ENCODE measurements around the gene GDF10. TPM values are rescaled to one million over a fixed set of nuclear protein-coding genes. Genes with fewer than 3 reads are reported as not detected.

Gene GDF10
- total RNA-seq, 1 experiment from 2014 or later = not detected

DNA sequence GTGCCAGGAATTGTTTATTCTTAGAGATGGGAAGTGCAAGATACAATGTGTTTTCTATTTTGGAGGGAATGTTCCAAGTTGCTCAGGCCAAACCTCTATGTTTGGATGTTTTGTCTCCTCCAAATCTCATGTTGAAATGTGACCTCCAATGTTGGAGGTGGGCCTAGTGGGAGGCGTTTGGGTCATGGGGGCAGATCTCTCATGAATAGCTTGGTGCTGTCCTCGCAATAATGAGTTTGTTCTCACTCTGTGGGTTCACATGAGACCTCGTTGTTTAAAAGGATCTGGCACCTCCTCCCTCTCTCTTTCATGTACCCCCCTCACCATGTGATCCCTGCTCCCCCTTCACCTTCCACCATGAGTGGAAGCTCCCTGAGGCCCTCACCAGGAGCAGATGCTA, 8.3 kb upstream of the GDF10 start:
- H3K27me3 ChIP-seq (ENCODE audit: low read length) = peaks cover 39% of the 10 kb centered on the region
- ChIA-PET POLR2A (ENCODE audit: unreplicated experiment) (no interaction called here), CTCF (no interaction called here)
- H3F3A ChIP-seq (ENCODE audit: low read length, unreplicated experiment) = no peaks in the 10 kb centered on the region
- no peaks in the 10 kb centered on the region for H3K9me3 ChIP-seq (ENCODE audit: low read length)
- no peaks in the 10 kb centered on the region for H3K9me2 ChIP-seq (replicated peaks; ENCODE audit: low read length)
- no peak overlapping the region for H3K4me3 ChIP-seq (ENCODE audit: low read length)
- no peaks in the 10 kb centered on the region for H3K4me1 ChIP-seq (ENCODE audit: insufficient read depth, low read length)
- H3K36me3 ChIP-seq (ENCODE audit: low read depth, low read length) = no peaks in the 10 kb centered on the region
- H3K79me2 ChIP-seq (ENCODE audit: low read length) = no peaks in the 10 kb centered on the region
- BruUV-seq (replicated peaks) = no TSS peak
- TF ChIP-seq EZH2 (IDR thresholded peaks at IDR 0.05; ENCODE audit: low read length, unreplicated experiment) (no peak), EZH2phosphoT487 (IDR thresholded peaks at IDR 0.05; ENCODE audit: borderline replicate concordance, low read length) (no peak)
- TF ChIP-seq, protein P1, sequence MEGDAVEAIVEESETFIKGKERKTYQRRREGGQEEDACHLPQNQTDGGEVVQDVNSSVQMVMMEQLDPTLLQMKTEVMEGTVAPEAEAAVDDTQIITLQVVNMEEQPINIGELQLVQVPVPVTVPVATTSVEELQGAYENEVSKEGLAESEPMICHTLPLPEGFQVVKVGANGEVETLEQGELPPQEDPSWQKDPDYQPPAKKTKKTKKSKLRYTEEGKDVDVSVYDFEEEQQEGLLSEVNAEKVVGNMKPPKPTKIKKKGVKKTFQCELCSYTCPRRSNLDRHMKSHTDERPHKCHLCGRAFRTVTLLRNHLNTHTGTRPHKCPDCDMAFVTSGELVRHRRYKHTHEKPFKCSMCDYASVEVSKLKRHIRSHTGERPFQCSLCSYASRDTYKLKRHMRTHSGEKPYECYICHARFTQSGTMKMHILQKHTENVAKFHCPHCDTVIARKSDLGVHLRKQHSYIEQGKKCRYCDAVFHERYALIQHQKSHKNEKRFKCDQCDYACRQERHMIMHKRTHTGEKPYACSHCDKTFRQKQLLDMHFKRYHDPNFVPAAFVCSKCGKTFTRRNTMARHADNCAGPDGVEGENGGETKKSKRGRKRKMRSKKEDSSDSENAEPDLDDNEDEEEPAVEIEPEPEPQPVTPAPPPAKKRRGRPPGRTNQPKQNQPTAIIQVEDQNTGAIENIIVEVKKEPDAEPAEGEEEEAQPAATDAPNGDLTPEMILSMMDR (conservative IDR thresholded peaks at IDR 0.05; ENCODE audit: low read depth, low read length) = no peak
- no peaks in the 10 kb centered on the region for H4K20me1 ChIP-seq (ENCODE audit: low read length)
- H3K27ac ChIP-seq (ENCODE audit: low read length) = no peak overlapping the region
- intact Hi-C loops (cut with micrococcal nuclease) = no loop called here
- no peak for ATAC-seq
- H3K9ac ChIP-seq (ENCODE audit: low read length) = no peak overlapping the region
- no peak overlapping the region for H3K4me2 ChIP-seq (ENCODE audit: low read length)
- DNase-seq = no peak
- H2AFZ ChIP-seq (ENCODE audit: low read length) = no peak overlapping the region

DNA sequence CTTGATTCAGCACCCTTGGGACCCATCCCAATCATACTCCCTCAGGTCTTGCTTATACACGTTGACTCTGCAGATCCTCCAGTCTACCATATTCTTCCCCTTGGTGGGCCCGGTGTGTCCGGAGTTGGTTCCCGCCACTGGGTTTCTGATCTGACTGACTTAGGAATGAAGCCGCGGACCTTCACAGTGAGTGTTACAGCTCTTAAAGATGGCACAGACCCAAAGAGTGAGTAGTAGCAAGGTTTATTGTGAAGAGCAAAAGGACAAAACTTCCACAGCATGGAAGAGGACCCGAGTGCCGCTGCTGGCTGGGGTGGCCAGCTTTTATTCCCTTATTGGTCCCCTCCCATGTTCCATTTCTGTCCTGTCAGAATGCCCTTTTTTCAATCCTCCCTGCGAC, 5.9 kb upstream of the GDF10 start:
- Histone ChIP-seq H3K36me3 (ENCODE audit: low read depth, low read length) (no peaks in the 10 kb centered on the region), H3K4me3 (ENCODE audit: low read length) (no peak overlapping the region), H3K27ac (ENCODE audit: low read length) (no peak overlapping the region), H4K20me1 (ENCODE audit: low read length) (no peaks in the 10 kb centered on the region), H3K79me2 (ENCODE audit: low read length) (no peaks in the 10 kb centered on the region), H3K4me1 (ENCODE audit: insufficient read depth, low read length) (no peaks in the 10 kb centered on the region), H3K9ac (ENCODE audit: low read length) (no peak overlapping the region), H3K27me3 (ENCODE audit: low read length) (peaks cover 61% of the 10 kb centered on the region), H3K9me3 (ENCODE audit: low read length) (no peaks in the 10 kb centered on the region), H3K9me2 (replicated peaks; ENCODE audit: low read length) (no peaks in the 10 kb centered on the region), H3K4me2 (ENCODE audit: low read length) (no peak overlapping the region), H3F3A (ENCODE audit: low read length, unreplicated experiment) (no peaks in the 10 kb centered on the region), H2AFZ (ENCODE audit: low read length) (no peak overlapping the region)
- no peak for ATAC-seq
- POLR2A ChIA-PET (ENCODE audit: unreplicated experiment) = no interaction called here
- TF ChIP-seq EZH2 (IDR thresholded peaks at IDR 0.05; ENCODE audit: low read length, unreplicated experiment) (no peak), EZH2phosphoT487 (IDR thresholded peaks at IDR 0.05; ENCODE audit: borderline replicate concordance, low read length) (no peak)
- TF ChIP-seq, protein P1 (conservative IDR thresholded peaks at IDR 0.05; ENCODE audit: low read depth, low read length) = no peak
- CTCF ChIA-PET = no interaction called here
- BruUV-seq (replicated peaks) = no TSS peak
- no peak for DNase-seq
- intact Hi-C loops (cut with micrococcal nuclease) = no loop called here

DNA sequence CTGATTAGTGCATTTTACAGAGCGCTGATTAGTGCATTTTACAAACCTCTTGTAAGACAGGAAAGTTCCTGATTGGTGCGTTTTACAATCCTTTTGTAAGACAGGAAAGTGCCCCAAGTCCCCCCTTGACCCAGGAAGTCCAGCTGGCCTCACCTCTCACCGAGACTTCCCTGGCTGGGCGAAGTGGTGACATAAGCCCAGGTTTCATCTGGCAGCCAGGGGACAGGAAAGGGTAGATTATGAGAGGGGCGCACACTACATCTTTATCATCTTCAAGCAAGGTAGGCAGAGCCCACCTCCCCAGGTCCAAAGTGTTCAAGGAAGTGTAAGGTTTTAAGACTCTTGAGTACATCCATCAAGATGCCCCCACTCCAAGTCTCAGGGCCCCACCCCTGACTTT, 5.5 kb upstream of the GDF10 start:
- no peaks in the 10 kb centered on the region for H4K20me1 ChIP-seq (ENCODE audit: low read length)
- no peak for ATAC-seq
- no peak overlapping the region for H3K9ac ChIP-seq (ENCODE audit: low read length)
- H3K27me3 ChIP-seq (ENCODE audit: low read length) = peaks cover 61% of the 10 kb centered on the region
- no peaks in the 10 kb centered on the region for H3K4me1 ChIP-seq (ENCODE audit: insufficient read depth, low read length)
- ChIA-PET POLR2A (ENCODE audit: unreplicated experiment) (no interaction called here), CTCF (no interaction called here)
- no peaks in the 10 kb centered on the region for H3K9me3 ChIP-seq (ENCODE audit: low read length)
- no peak overlapping the region for H2AFZ ChIP-seq (ENCODE audit: low read length)
- H3F3A ChIP-seq (ENCODE audit: low read length, unreplicated experiment) = no peaks in the 10 kb centered on the region
- H3K36me3 ChIP-seq (ENCODE audit: low read depth, low read length) = no peaks in the 10 kb centered on the region
- H3K27ac ChIP-seq (ENCODE audit: low read length) = no peak overlapping the region
- no peak overlapping the region for H3K4me3 ChIP-seq (ENCODE audit: low read length)
- TF ChIP-seq, protein P1 (conservative IDR thresholded peaks at IDR 0.05; ENCODE audit: low read depth, low read length) = no peak
- TF ChIP-seq EZH2phosphoT487 (IDR thresholded peaks at IDR 0.05; ENCODE audit: borderline replicate concordance, low read length) = no peak
- TF ChIP-seq EZH2 (IDR thresholded peaks at IDR 0.05; ENCODE audit: low read length, unreplicated experiment) = no peak
- intact Hi-C loops (cut with micrococcal nuclease) = no loop called here
- H3K9me2 ChIP-seq (replicated peaks; ENCODE audit: low read length) = no peaks in the 10 kb centered on the region
- DNase-seq = no peak
- no TSS peak for BruUV-seq (replicated peaks)
- H3K4me2 ChIP-seq (ENCODE audit: low read length) = no peak overlapping the region
- no peaks in the 10 kb centered on the region for H3K79me2 ChIP-seq (ENCODE audit: low read length)
